Ishikawa (cell line): ENCODE data around the gene NRL.
A peak's percentile ranks its signal among the peaks of the same experiment; 100 is the strongest.

Experiments used
- EP300 ChIP-seq: IDR thresholded peaks from 2 replicates; pipeline ENCODE4 v1.6.1; 2012; ENCODE audit warnings: borderline replicate concordance
- MAX ChIP-seq: IDR thresholded peaks from 2 replicates; pipeline ENCODE4 v1.6.1; 2012
- NFIC ChIP-seq: IDR thresholded peaks from 2 replicates; pipeline ENCODE4 v1.6.1; 2012
- RAD21 ChIP-seq: IDR thresholded peaks from 2 replicates; pipeline ENCODE4 v1.6.1; 2012; ENCODE audit warnings: low read depth
- REST ChIP-seq: IDR thresholded peaks from 2 replicates; pipeline ENCODE4 v1.6.1; 2012; ENCODE audit warnings: low read depth, mild to moderate bottlenecking
- TAF1 ChIP-seq: IDR thresholded peaks from 2 replicates; pipeline ENCODE4 v1.6.1; 2012; ENCODE audit warnings: low read depth, mild to moderate bottlenecking
- ZBTB7A ChIP-seq: IDR thresholded peaks from 2 replicates; pipeline ENCODE4 v1.6.1; 2012; ENCODE audit warnings: low read depth

- TF ChIP-seq REST (no peak), MAX (peak; percentile 19; the same call in 1 of the 2 replicates), ZBTB7A (peak; percentile 81; the same call in 1 of the 2 replicates), EP300 (no peak), NFIC (no peak), RAD21 (no peak), TAF1 (no peak; the same call in 1 of the 2 replicates)
Observed at GRCh38 chr14:24135834-24136683, 21.3 kb upstream of the NRL start, which contains the start of gene PSME1.
